Endothelial cell of umbilical vein (primary cell): ENCODE measurements around the gene GP5. TPM values are rescaled to one million over a fixed set of nuclear protein-coding genes. Genes with fewer than 3 reads are reported as not detected.

ENCODE experiments used
- BruUV-seq: library from RNA; stranded (reverse); fragments of 400-500 nt; replicated peaks from 2 replicates; lab custom pipeline; 2021; lab: Mats Ljungman, UMichigan
- CTCF ChIA-PET: fragments of 300-600, 350-600 bp; sonication (Branson Sonifier 250); formaldehyde crosslinking; loops from one replicate; lab custom pipeline; 2021; ENCODE audit warnings: antibody characterized with exemption, inconsistent platforms; lab: Charles Lee
- POLR2A ChIA-PET: fragments of 300-600, 350-600 bp; sonication (Branson Sonifier 250); formaldehyde crosslinking; loops from one replicate; lab custom pipeline; 2021; ENCODE audit warnings: antibody characterized with exemption, inconsistent platforms; lab: Charles Lee
- DNase-seq: peaks from one replicate; pipeline ENCODE4 v3.0.0-alpha.2; 2011; ENCODE audit warnings: low read depth, low spot score
- FAIRE-seq: peaks from 2 replicates; lab custom pipeline; 2011; peaks lifted over from hg19 to GRCh38; lab: Jason Lieb, UNC
- H2AFZ ChIP-seq: 2 replicates; pipeline ENCODE4 v1.6.0; 2012; ENCODE audit warnings: low read depth, low read length, control low read depth, inconsistent platforms
- H3K27ac ChIP-seq: 2 replicates; pipeline ENCODE4 v1.5.1; 2011; ENCODE audit warnings: low read depth, mild to moderate bottlenecking, control low read depth, low read length, moderate library complexity; ENCODE audit not compliant: insufficient read depth
- H3K27me3 ChIP-seq, 2 experiments: 2 replicates each; pipeline versions ENCODE4 v1.6.0 to v1.6.1; 2011; ENCODE audit warnings: low read length in 2 of 2, mixed read lengths in 1 of 2; ENCODE audit not compliant: control insufficient read depth in 2 of 2, insufficient read depth in 2 of 2
- H3K36me3 ChIP-seq, 2 experiments: 2 replicates in 1 of 2; 3 replicates in 1 of 2; pipeline ENCODE4 v1.5.1; 2011; ENCODE audit warnings: low read length in 2 of 2, mild to moderate bottlenecking in 1 of 2, moderate library complexity in 1 of 2; ENCODE audit not compliant: control insufficient read depth in 2 of 2, insufficient read depth in 2 of 2; ENCODE audit errors: extremely low read depth in 1 of 2
- H3K4me1 ChIP-seq: 3 replicates; pipeline ENCODE4 v1.5.1; 2011; ENCODE audit warnings: mild to moderate bottlenecking, low read length; ENCODE audit not compliant: control insufficient read depth, insufficient read depth; ENCODE audit errors: extremely low read depth
- H3K4me2 ChIP-seq: 2 replicates; pipeline ENCODE4 v1.6.1; 2011; ENCODE audit warnings: low read length, control low read depth, mixed read lengths; ENCODE audit not compliant: insufficient read depth
- H3K4me3 ChIP-seq, 3 experiments: fragments of 200-600 bp in 1 of 3; sonication (generic), shearing (Covaris generic) in 1 of 3; replicated peaks in 1 of 3; 2 replicates each; pipeline ENCODE4 v1.5.1; 2011 to 2016; ENCODE audit warnings: control low read depth in 3 of 3, low read length in 3 of 3, mild to moderate bottlenecking in 2 of 3, inconsistent platforms in 1 of 3, low read depth in 1 of 3, moderate library complexity in 1 of 3; ENCODE audit not compliant: insufficient read depth in 1 of 3
- H3K79me2 ChIP-seq: 2 replicates; pipeline ENCODE4 v1.6.0; 2012; ENCODE audit warnings: low read length, inconsistent platforms; ENCODE audit not compliant: control insufficient read depth, insufficient read depth
- H3K9ac ChIP-seq: replicated peaks from 2 replicates; pipeline ENCODE3; 2011; ENCODE audit warnings: low read length, control low read depth; ENCODE audit not compliant: insufficient read depth; ENCODE audit errors: extremely low read depth
- H3K9me1 ChIP-seq: replicated peaks from 3 replicates; pipeline ENCODE4 v1.6.0; 2011; ENCODE audit warnings: mild to moderate bottlenecking, low read length; ENCODE audit not compliant: control insufficient read depth, insufficient read depth; ENCODE audit errors: extremely low read depth
- H3K9me3 ChIP-seq: replicated peaks from 2 replicates; pipeline ENCODE4 v1.5.1; 2012; ENCODE audit warnings: low read length, inconsistent platforms; ENCODE audit not compliant: control insufficient read depth, insufficient read depth
- H4K20me1 ChIP-seq: replicated peaks from 2 replicates; pipeline ENCODE3; 2011; ENCODE audit warnings: mild to moderate bottlenecking, low read length; ENCODE audit not compliant: control insufficient read depth, insufficient read depth; ENCODE audit errors: extremely low read depth
- EZH2 ChIP-seq: IDR thresholded peaks from 2 replicates; pipeline ENCODE4 v1.6.1; 2012; ENCODE audit warnings: borderline replicate concordance, low read depth, mild to moderate bottlenecking, moderate library complexity, low read length, inconsistent platforms; ENCODE audit not compliant: severe bottlenecking
- FOS ChIP-seq: IDR thresholded peaks from 2 replicates; pipeline ENCODE4 v1.6.1; 2011; ENCODE audit warnings: mild to moderate bottlenecking, low read length, moderate library complexity, borderline replicate concordance; ENCODE audit not compliant: insufficient read depth
- GATA2 ChIP-seq: IDR thresholded peaks from 2 replicates; pipeline ENCODE4 v1.7.0; 2011; ENCODE audit warnings: low read depth, mild to moderate bottlenecking, moderate library complexity, mixed read lengths, low read length; ENCODE audit not compliant: insufficient read length, insufficient read depth
- JUN ChIP-seq: IDR thresholded peaks from 2 replicates; pipeline ENCODE4 v1.6.1; 2011; ENCODE audit warnings: borderline replicate concordance, low read depth; ENCODE audit not compliant: insufficient read length, insufficient read depth
- MYC ChIP-seq: IDR thresholded peaks from one replicate; pipeline ENCODE4 v1.6.1; 2011; ENCODE audit warnings: mild to moderate bottlenecking, low read depth, low read length
- POLR2A ChIP-seq: IDR thresholded peaks from 2 replicates; pipeline ENCODE4 v1.6.1; 2012; ENCODE audit warnings: low read depth, mild to moderate bottlenecking, control low read depth, low read length
- POLR2AphosphoS5 ChIP-seq: IDR thresholded peaks from 2 replicates; pipeline ENCODE4 v1.6.1; 2012; ENCODE audit warnings: low read depth, mild to moderate bottlenecking, control low read depth, low read length, moderate library complexity; ENCODE audit not compliant: insufficient read depth
- dilution Hi-C: fragments of 300-500 bp; cut with MboI; formaldehyde crosslinking; loops from one replicate; pipeline ENCODE4 v1.15.0; 2019; ENCODE audit warnings: low sequenced_read_pairs; ENCODE audit not compliant: extremely low pct_ligation_motif_present
- intact Hi-C: fragments of 100-400 bp; cut with micrococcal nuclease; formaldehyde crosslinking; loops from one replicate; pipeline ENCODE4 v1.10.0; 2022
- polyA plus RNA-seq, 4 experiments: library from polyadenylated mRNA; depleted of rRNA in 3 of 4; stranded (reverse) in 3 of 4; unstranded in 1 of 4; fragments of >200 nt; gene quantifications; 2 replicates each; pipeline versions ENCODE4 v1.2.1 to v1.2.3, GENCODE V29; 2011 to 2012; ENCODE audit warnings: missing spikeins in 1 of 4
- total RNA-seq: library from RNA; stranded (reverse); gene quantifications from 2 replicates; pipeline ENCODE4 v1.2.3, GENCODE V29; 2021
- TF ChIP-seq, protein P1 (sequence below): IDR thresholded peaks from 2 replicates; pipeline ENCODE4 v1.6.1; 2011; ENCODE audit not compliant: insufficient read depth, insufficient read length
- TF ChIP-seq, protein P2 (sequence below), 2 donors: IDR thresholded peaks; 1 replicate in 1 of 2; 2 replicates in 1 of 2; pipeline ENCODE4 v1.5.1; 2011; ENCODE audit warnings: low read length in 2 of 2, mild to moderate bottlenecking in 2 of 2, moderate library complexity in 2 of 2, control low read depth in 1 of 2, inconsistent platforms in 1 of 2, low read depth in 1 of 2; ENCODE audit not compliant: insufficient read depth in 1 of 2; ENCODE audit errors: extremely low read depth in 1 of 2

GP5 gene
- total and polyA plus RNA-seq, 2 donors (not counting 3 experiments of a cell fraction or from before 2014, with no cell fraction given) = 0.06 to 0.11 TPM

DNA sequence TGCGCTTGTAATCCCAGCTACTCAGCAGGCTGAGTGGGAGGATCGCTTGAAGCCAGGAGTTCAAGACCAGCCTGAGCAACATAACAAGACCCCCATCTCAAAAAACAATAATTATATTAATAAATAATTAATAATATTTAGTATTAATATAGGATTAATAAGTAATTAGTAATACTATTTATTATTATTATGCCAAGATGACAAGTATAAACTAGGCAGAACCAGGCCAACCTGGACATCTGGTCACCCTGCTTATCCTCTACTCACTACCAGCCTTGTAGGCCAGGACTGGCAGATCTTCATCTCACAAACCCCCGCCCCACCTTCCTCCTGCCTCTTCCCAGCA lies 48.4 kb downstream of the GP5 start:
- H2AFZ ChIP-seq = no peak overlapping the region
- POLR2A ChIA-PET = no interaction called here
- BruUV-seq = no TSS peak

More for the DNA sequence above, 48.4 kb downstream of the GP5 start:
- no peaks in the 10 kb centered on the region for H3K27me3 ChIP-seq
- H3K79me2 ChIP-seq = no peaks in the 10 kb centered on the region
- no peak overlapping the region for H3K4me3 ChIP-seq
- H3K9me1 ChIP-seq = no peaks in the 10 kb centered on the region
- no peaks in the 10 kb centered on the region for H3K4me1 ChIP-seq
- no peaks in the 10 kb centered on the region for H3K36me3 ChIP-seq
- no peak overlapping the region for H3K27ac ChIP-seq
- no peak overlapping the region for H3K4me2 ChIP-seq
- intact Hi-C loops = no loop called here
- CTCF ChIA-PET = interaction anchor here (0.6 to 1.5 kb wide), 5 partner anchors 8 to 55 kb away, joined by 3 to 6 read pairs (median 3); no protein-coding TSS in a partner anchor
- H4K20me1 ChIP-seq = no peaks in the 10 kb centered on the region
- dilution Hi-C loops = no loop called here
- FAIRE-seq (no peak), DNase-seq (no peak)
- H3K9me3 ChIP-seq = no peaks in the 10 kb centered on the region
- TF ChIP-seq, protein P1, sequence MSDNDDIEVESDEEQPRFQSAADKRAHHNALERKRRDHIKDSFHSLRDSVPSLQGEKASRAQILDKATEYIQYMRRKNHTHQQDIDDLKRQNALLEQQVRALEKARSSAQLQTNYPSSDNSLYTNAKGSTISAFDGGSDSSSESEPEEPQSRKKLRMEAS = no peak
- TF ChIP-seq JUN (no peak), POLR2AphosphoS5 (no peak), EZH2 (no peak), MYC (no peak), FOS (no peak), GATA2 (no peak), POLR2A (no peak)
- TF ChIP-seq, protein P2, sequence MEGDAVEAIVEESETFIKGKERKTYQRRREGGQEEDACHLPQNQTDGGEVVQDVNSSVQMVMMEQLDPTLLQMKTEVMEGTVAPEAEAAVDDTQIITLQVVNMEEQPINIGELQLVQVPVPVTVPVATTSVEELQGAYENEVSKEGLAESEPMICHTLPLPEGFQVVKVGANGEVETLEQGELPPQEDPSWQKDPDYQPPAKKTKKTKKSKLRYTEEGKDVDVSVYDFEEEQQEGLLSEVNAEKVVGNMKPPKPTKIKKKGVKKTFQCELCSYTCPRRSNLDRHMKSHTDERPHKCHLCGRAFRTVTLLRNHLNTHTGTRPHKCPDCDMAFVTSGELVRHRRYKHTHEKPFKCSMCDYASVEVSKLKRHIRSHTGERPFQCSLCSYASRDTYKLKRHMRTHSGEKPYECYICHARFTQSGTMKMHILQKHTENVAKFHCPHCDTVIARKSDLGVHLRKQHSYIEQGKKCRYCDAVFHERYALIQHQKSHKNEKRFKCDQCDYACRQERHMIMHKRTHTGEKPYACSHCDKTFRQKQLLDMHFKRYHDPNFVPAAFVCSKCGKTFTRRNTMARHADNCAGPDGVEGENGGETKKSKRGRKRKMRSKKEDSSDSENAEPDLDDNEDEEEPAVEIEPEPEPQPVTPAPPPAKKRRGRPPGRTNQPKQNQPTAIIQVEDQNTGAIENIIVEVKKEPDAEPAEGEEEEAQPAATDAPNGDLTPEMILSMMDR (IDR thresholded peaks at IDR 0.05; ENCODE audit: extremely low read depth in 1 of 2, insufficient read depth in 1 of 2, low read depth in 1 of 2, low read length in 2 of 2) = no peak
- no peak overlapping the region for H3K9ac ChIP-seq
